Osteoblast (primary cell): ENCODE results near the gene JDP2. TPM values are rescaled to one million over a fixed set of nuclear protein-coding genes. Genes with fewer than 3 reads are reported as not detected.

Experiments
- DNase-seq: peaks from one replicate; pipeline ENCODE4 v3.0.0; 2011; ENCODE audit warnings: low spot score, mixed read lengths; ENCODE audit not compliant: insufficient read length; ENCODE audit errors: missing footprints
- H2AFZ ChIP-seq: 2 replicates; pipeline ENCODE4 v1.6.0; 2011; ENCODE audit warnings: mild to moderate bottlenecking, low read length
- H3K27ac ChIP-seq: 2 replicates; pipeline ENCODE4 v1.5.1; 2011; ENCODE audit warnings: mild to moderate bottlenecking, low read depth, low read length, moderate library complexity
- H3K27me3 ChIP-seq: 2 replicates; pipeline ENCODE4 v1.6.0; 2012; ENCODE audit warnings: mild to moderate bottlenecking, control low read depth, inconsistent platforms, low read length, moderate library complexity; ENCODE audit not compliant: insufficient read depth
- H3K36me3 ChIP-seq: 2 replicates; pipeline ENCODE4 v1.5.1; 2011; ENCODE audit warnings: mild to moderate bottlenecking, low read length, control low read depth, moderate library complexity; ENCODE audit not compliant: insufficient read depth
- H3K4me1 ChIP-seq: 2 replicates; pipeline ENCODE4 v1.5.1; 2011; ENCODE audit warnings: mild to moderate bottlenecking, low read length, control low read depth, moderate library complexity; ENCODE audit not compliant: insufficient read depth
- H3K4me2 ChIP-seq: 2 replicates; pipeline ENCODE4 v1.6.0; 2011; ENCODE audit warnings: mild to moderate bottlenecking, low read length; ENCODE audit not compliant: insufficient read depth
- H3K4me3 ChIP-seq: fragments of 200-600 bp; sonication (generic); 3 replicates; pipeline ENCODE4 v1.5.1; 2012; ENCODE audit warnings: mild to moderate bottlenecking, low read length, inconsistent platforms; ENCODE audit not compliant: insufficient read depth
- H3K79me2 ChIP-seq: 2 replicates; pipeline ENCODE4 v1.6.0; 2012; ENCODE audit warnings: mild to moderate bottlenecking, low read length, control low read depth, inconsistent platforms; ENCODE audit not compliant: insufficient read depth
- H3K9me3 ChIP-seq: 2 replicates; pipeline ENCODE4 v1.5.1; 2011; ENCODE audit warnings: low read depth, low read length, control low read depth
- H4K20me1 ChIP-seq: 2 replicates; pipeline ENCODE4 v1.6.0; 2012; ENCODE audit warnings: mild to moderate bottlenecking, low read length, control low read depth; ENCODE audit not compliant: insufficient read depth
- total RNA-seq: library from RNA; depleted of rRNA; stranded (reverse); fragments of >200 nt; gene quantifications from 2 replicates; pipeline ENCODE4 v1.2.3, GENCODE V29; 2012
- TF ChIP-seq, protein P1 (sequence below): IDR thresholded peaks from 2 replicates; pipeline ENCODE4 v1.5.1; 2011; ENCODE audit warnings: mild to moderate bottlenecking, low read depth, low read length, moderate library complexity; ENCODE audit errors: extremely low read depth

JDP2 gene
- total RNA-seq, 1 donor: 77.1 TPM

DNA sequence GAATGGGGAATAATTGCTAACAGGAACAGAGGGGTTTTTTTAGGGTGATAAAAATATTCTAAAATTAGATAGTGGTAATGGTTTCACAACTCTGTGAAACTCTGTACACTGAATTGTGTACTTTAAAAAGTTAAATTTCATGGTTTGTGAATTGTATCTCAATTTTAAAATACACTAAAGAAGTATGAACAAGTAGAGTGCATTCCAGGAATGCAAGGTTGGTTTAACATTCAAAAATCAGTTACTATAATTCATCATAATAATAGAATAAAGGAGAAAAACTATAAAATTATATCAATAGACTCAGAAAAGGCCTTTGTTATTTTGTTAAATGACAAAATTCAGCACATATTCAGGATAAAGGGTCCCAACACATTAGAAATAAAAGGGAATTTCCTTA is 83.4 kb downstream of the JDP2 start:
- no peaks in the 10 kb centered on the region for H3K27me3 ChIP-seq
- H3K4me1 ChIP-seq: peaks cover 5% of the 10 kb centered on the region
- H3K27ac ChIP-seq: no peak overlapping the region
- no peak overlapping the region for H3K4me3 ChIP-seq
- no peaks in the 10 kb centered on the region for H3K36me3 ChIP-seq
- TF ChIP-seq, protein P1, sequence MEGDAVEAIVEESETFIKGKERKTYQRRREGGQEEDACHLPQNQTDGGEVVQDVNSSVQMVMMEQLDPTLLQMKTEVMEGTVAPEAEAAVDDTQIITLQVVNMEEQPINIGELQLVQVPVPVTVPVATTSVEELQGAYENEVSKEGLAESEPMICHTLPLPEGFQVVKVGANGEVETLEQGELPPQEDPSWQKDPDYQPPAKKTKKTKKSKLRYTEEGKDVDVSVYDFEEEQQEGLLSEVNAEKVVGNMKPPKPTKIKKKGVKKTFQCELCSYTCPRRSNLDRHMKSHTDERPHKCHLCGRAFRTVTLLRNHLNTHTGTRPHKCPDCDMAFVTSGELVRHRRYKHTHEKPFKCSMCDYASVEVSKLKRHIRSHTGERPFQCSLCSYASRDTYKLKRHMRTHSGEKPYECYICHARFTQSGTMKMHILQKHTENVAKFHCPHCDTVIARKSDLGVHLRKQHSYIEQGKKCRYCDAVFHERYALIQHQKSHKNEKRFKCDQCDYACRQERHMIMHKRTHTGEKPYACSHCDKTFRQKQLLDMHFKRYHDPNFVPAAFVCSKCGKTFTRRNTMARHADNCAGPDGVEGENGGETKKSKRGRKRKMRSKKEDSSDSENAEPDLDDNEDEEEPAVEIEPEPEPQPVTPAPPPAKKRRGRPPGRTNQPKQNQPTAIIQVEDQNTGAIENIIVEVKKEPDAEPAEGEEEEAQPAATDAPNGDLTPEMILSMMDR: no peak
- no peak overlapping the region for H3K4me2 ChIP-seq
- H4K20me1 ChIP-seq: no peaks in the 10 kb centered on the region
- peaks cover 6% of the 10 kb centered on the region for H3K9me3 ChIP-seq
- H2AFZ ChIP-seq: no peak overlapping the region
- no peaks in the 10 kb centered on the region for H3K79me2 ChIP-seq
- DNase-seq: no peak

DNA sequence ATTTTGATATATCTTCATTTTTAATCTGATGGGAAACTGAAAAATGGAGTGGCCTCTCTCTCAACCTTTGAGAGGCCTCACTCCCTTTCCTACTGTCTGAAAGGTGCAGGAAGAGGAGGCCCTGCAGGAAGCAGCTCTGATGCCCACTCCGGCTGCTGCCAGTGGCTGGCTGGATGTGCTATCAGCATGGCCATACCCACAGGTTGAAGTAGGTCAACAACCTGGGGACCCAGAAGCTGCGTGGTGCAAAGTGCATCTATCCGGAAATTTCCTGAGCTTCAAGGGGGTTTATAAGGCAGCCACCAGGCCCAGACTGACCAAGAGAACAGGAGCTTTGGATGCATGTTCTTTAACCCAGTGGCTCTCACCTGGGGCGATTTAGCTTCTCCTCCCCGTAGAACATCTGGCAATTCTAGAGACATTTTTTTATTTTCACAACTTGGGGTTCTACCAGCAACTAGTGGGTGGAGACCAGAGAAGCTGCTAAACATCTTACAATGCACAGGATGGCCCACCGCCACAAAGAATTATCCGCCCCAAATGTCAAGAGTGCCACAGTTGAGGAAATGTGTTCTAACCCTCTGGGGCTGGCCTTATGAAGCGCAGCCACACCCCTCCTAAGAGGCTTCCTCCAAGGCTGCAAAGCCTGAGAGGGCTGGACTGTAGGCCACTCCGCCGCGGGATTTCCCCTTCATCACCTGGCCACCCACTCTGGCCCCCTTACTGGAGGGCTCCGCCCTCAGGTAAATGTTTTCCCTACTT is 86.3 kb downstream of the JDP2 start:
- Histone ChIP-seq H3K4me3 (no peak overlapping the region), H3K79me2 (no peaks in the 10 kb centered on the region), H3K36me3 (no peaks in the 10 kb centered on the region), H3K4me1 (peaks cover 5% of the 10 kb centered on the region), H3K9me3 (peaks cover 6% of the 10 kb centered on the region), H3K27me3 (peaks cover 5% of the 10 kb centered on the region), H4K20me1 (no peaks in the 10 kb centered on the region), H3K27ac (no peak overlapping the region), H2AFZ (no peak overlapping the region), H3K4me2 (no peak overlapping the region)
- TF ChIP-seq, protein P1: no peak
- DNase-seq: no peak

DNA sequence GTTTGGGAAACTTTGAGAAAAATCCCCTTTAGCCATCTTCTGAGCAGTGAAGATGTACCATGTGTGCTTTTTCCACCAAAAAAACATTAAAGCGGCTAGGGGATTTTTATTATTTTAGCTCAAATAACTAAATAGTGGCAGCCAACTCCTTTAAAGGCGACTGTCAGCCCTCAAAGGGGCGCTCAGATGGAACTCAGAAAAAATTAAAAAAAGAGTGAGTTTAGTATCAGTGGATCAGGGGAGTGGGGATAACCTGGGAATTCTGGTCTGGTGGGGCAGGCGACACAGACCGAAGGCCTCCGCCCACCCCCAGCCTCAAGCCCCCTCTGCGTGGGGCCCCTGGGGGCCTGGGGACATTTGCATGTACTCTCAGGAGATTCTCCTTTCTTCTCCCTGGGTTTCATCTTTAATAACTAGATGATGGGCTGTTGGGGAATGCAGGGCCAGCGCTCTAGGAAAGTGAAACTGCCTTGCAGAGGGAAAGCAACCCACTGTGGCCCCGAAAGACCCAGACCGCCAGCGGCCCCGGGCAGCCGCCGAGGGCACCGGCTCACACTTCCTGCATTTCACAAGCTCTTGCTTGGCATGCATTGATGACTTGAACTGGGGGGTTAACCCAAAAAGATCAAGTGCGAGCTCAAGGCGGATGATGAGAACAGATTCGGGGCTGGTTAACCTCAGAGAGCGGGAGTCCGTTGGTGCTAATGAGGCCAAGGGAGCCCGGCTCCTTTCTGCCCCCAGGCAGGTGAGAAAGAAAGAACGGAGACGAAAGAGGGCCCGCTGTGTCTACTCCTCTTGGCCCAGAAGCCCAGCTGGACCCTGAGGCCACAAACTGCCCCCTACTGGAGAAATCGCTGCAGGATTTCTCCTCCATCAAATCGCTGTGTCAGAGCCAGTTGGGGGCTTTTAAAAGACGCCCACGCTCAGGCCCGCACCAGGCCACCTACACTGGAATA is 87.1 kb downstream of the JDP2 start:
- peaks cover 6% of the 10 kb centered on the region for H3K9me3 ChIP-seq
- H2AFZ ChIP-seq: peak overlapping the region; percentile 90
- no peaks in the 10 kb centered on the region for H3K36me3 ChIP-seq
- peaks cover 5% of the 10 kb centered on the region for H3K27me3 ChIP-seq
- peak overlapping the region; percentile 93 for H3K4me2 ChIP-seq
- H4K20me1 ChIP-seq: no peaks in the 10 kb centered on the region
- peak overlapping the region; percentile 77 for H3K4me3 ChIP-seq
- no peak for DNase-seq
- H3K4me1 ChIP-seq: peaks cover 5% of the 10 kb centered on the region
- no peak overlapping the region for H3K27ac ChIP-seq
- TF ChIP-seq, protein P1: peak; percentile 38
- H3K79me2 ChIP-seq: no peaks in the 10 kb centered on the region

DNA sequence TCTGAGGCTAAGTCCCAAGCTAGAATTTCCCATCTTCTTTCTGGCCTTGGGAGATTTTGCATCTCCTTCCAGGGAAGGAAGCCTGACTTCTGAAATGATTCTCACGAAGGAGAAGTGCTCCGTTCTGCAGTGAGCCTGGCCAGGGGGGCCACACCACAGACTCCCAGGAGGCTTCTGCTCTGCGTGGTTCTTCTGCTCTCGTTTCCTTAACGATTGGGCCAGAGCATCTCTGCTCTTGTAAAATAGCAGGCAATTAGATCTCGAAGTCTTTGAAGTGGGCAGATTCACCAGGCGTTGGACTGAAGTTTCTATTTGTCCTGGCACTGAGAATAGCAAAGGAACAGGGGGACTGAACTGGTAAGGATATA is 87.8 kb downstream of the JDP2 start:
- no peak for DNase-seq
- peak overlapping the region; percentile 90 for H2AFZ ChIP-seq
- H3K79me2 ChIP-seq: no peaks in the 10 kb centered on the region
- no peaks in the 10 kb centered on the region for H4K20me1 ChIP-seq
- no peaks in the 10 kb centered on the region for H3K36me3 ChIP-seq
- peak overlapping the region; percentile 77 for H3K4me3 ChIP-seq
- H3K4me2 ChIP-seq: peak overlapping the region; percentile 93
- H3K27ac ChIP-seq: no peak overlapping the region
- H3K9me3 ChIP-seq: peaks cover 5% of the 10 kb centered on the region
- peaks cover 5% of the 10 kb centered on the region for H3K27me3 ChIP-seq
- H3K4me1 ChIP-seq: peaks cover 5% of the 10 kb centered on the region
- TF ChIP-seq, protein P1: no peak
